HG02852 (cell line): ENCODE results near the gene PLXNA3.

ENCODE experiments used
- ATAC-seq: cut with Tn5 transposase; IDR thresholded peaks from one replicate; pipeline ENCODE4 v1.9.1; 2021; ENCODE audit warnings: mild to moderate bottlenecking, moderate library complexity; ENCODE audit not compliant: unreplicated experiment

The PLXNA3 gene

DNA sequence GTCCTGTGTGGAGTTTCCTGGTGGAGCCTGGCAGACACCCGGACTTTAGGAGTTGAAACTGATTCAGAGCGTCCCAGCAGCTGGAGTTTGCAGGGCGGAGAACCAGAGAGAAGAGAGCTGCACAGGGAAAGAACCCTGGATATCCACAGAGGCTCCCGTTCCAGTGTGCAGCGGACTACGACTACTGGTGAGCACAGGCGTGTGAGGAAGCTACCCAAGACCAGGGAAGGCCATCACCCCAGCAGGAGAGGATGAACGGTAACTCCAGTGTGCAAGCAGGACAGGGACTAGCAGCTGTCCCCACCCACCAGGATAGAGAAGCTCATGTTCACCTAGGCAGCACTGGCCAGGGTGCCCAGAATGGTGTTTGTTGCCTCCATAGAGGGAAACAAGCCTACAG lies 18.7 kb downstream of the PLXNA3 start:
- ATAC-seq: no peak

DNA sequence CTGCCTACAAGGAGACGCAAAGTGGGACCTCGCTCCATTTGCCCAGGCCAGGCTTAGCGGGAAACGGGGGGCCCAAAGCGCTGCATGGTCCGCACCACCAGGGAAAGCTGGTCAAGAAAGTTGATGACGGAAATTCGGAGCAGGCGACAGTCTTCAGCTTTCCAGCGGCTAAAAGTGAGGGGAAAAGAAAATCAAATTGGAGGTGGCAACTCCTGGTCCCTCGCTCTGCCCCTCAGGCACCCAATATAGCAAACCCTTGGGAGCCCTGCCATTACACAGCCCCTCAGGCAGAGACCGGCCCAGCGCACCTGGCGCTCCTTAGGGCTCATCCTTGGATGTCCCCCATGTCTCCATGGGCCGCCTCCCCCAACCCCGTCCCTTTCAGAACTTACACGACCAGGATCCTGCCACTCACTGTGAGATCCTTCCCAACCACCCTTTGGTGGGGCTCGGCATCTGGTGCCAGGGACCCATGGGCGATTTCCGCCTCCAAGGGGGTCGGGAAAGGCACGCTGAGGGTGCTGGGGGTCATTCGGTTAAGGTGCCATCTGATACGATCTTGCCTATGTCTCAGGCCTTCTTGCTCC lies 19.9 kb downstream of the PLXNA3 start:
- no peak for ATAC-seq

DNA sequence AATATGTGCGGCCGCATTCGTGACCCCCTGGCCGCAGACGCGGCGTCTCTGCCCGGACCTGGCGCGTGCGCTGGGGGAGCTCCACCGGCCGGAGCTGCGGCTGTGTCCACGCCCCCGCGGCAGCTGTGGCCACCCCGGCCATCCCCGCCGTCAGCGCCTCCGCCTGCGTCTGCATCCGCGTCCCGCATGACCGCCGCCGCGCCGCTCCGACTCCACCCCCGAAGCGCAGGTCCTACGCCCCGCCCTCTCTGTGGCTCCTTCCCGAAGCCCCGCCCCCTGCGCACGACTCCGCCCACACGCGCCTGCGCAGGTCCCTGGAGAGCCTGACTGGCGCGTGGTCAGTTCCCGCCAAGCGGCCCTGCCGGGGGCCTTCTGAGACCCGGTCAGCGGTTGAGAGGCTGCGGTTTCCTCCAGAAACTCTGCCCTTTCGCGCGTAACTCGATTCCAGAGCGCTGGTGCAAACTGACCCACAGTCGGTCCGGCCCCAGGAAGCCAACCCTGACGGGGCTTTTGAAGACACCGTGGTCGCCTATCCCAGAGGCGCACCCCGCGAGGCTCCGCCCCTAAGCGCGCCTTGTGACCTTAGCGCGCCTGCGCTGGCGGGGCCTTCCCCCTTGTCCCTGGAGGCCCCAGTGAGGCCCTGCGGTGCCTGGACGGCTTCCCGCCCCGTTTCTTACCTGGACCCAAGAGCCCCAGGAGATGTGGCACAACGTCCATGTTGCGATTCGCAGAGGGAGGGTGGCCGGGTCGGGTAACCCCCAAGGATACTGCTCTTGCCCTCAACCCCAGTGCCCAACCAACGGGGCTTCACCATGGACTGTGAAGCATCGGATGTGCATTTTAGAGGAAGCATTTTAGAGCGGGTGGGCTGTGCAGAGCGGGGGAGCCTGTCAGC lies 20.9 kb downstream of the PLXNA3 start, which contains the start of gene LAGE3:
LAGE3 (minus strand) TSS at position 554 of the 895 bp plus-strand sequence; CDS start at position 188, 366 bp downstream.
- ATAC-seq: peak; percentile 76

DNA sequence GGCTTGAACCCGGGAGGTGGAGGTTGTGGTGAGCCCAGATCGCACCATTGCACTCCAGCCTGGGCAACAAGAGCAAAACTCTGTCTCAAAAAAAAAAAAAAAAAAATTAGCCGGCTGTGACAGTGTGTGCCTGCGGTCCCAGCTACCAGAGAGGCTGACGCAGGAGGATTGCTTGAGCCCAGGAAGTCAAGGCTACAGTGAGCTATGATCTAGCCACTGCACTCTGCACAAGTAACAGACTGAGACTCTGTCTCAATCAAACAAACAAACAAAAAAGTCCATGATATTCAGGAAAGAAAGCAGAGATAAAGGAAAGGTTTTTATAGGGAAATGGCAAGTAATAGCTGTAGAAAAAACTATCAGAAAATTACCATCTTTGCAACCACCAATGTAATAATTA lies 23.1 kb downstream of the PLXNA3 start:
- ATAC-seq: no peak

DNA sequence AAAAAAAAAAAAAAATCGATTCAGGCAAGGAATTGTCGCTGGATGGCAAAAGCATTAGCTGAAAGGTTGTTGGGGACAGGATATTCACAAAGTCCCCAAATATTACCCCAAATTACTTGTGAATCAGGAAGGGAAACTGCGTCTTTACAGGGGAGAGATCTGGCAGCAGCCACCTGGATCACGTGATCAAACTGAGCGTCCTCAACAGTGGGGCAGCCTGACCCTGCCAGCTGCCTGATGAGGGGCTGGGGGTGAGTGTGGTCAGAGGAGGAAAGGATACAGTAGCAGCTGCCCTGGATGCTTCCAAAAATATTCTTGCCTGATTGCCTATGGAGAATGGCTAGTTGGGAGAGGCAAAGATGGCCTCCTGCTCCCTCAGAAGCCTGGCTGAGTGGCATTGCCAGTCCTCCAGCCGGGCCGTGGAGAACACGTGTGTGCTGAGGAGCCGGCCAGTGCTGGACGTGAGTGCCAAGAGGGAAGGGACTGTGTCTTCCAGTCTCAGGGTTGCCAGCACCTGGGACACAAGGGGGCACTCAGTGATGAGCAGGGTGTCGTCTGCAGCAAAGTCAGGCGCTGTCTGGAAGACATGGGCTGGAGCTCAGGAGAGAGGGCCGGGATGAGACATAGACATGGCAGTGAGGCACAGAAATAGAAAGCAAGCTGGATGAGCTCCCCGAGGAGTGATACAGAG lies 24.0 kb downstream of the PLXNA3 start:
- ATAC-seq: no peak

DNA sequence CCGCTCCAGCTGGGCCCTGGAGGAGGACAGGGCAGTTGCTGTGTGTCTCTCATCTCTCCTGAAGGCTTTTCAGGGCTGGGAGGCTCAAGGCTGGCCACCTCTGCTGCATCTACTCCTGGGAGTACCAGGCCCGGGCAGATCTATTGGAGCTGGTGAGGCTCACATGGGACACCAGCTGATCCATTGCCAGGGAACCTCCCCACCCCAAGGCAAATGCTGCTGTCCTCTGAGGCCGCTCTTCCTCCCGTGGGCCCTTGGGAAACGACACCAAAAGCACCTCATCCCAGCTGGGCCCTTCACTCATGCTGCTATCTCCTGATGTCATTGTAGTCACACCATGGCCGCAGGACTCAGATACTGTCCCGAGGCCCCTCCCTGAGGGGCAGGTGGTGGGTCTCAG lies 24.7 kb downstream of the PLXNA3 start:
- ATAC-seq: no peak

DNA sequence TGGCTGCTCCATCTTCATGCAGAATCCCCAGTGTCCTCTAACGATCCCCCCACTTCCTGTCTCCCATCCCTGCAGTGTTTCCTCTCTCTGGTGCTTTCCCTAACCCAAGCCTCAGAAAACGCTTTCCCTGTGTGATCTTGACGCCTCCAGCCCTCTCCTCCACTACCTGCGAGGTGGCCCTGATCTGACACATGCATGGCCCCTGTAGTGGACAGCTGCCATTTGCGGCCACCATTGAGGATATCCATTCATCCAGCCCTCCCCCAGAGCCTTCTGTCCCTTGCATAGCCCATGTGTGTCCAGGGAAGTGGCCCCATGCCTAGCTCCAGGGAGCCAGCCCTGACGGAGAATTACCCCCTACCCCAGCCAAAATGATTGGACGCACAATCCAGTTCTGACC lies 25.2 kb downstream of the PLXNA3 start:
- ATAC-seq: no peak

DNA sequence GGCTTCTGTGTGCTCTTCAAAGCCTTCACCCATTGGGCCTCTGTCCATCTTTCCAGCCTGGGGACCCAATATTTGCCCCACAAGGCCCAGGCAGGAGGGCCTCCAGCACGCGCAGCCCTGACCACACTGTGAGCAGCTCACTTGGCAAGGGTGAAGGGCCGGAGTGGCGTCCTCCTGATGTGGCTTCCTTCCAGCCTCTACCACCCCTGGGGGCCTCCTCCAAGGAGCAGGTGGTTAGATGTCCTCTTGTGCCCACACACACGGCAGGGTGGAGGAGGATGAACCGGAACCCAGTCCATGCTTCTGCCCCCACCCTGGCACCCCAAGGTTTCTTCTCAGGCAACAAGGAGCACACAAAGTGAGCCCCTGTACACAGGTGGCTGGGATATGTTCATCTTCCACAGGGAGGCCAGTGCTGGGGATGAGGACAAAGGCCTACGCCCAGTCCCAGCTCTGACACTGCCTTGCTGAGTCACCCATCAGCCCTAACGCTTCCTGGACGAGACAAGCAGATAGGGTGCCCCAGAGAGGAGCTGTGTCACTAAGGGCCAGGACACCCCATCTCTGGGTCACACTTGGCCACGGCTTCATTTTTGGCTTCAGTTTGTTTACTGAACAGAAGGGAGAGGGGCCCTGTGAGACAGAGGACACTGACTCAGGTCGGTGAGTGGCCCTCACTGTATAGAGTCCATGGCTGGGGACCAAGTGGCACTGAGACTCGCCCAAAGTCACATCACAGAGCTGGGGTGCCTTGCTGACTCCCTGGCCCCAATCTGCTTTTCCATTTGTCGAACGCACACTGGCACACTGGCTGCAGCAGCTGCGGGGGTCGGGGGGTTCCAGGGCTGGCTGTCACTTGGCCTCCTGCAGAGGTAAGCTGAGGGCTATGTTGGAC lies 26.4 kb downstream of the PLXNA3 start:
- no peak for ATAC-seq

DNA sequence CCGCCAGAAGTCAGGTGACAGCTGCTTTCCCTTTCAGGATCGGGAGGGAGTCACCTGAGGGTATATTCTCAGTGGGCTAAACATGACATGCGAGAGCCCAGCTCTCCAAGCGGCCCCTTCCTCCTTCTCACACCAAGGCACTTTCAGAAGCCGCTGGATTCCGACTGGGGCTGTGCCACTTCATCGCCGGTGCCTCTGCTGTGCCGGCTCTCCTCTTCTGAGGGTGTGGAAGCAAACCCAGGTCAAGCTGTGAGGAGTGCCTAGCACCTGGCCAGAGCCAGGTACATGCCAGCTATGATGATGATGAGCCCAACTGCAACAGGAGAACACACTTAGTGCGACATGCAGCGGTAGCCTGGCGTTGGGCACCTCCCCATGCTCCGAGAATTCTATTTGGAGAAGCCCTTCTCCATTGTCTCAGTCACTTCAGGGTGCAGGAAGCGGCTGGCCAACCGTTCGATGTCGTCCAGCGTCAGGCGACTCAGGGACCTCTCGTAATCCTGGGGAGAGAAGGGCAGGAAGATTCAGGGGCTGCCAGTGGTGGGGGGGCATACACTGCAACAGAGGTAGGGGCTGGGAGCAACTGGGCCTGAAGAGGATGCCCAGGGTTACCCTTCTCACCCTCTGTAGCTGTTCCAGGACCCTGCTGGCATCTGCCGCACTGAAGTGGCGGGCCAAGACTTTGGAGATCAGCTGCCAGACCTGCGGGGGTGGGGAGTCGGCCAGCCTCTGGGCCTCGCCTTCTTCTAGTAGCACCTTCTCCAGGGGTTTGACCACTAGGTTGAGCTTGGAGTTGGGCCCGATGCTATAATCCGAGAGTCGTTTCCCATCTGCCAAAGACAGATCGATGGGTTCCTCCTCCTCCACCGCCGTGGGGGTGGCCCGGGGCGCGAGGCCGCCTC lies 27.3 kb downstream of the PLXNA3 start:
- no peak for ATAC-seq

DNA sequence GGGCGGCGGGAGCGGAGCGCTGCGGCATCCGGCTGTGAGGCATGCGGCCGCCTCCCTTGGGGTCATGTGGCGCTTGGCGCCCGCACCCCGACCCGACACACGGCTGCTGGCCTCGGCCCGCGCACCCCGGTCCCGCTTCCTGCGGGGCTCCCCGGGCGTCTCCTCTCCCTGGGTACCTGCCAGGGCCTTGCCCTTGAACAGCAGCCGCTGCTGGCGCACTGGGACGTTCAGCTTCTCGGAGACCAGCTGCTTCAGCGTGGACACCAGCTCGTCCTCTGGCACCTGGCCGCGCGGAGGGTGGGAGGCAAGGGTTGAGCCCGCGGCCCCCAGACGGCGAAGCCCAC lies 27.9 kb downstream of the PLXNA3 start:
- ATAC-seq: no peak

DNA sequence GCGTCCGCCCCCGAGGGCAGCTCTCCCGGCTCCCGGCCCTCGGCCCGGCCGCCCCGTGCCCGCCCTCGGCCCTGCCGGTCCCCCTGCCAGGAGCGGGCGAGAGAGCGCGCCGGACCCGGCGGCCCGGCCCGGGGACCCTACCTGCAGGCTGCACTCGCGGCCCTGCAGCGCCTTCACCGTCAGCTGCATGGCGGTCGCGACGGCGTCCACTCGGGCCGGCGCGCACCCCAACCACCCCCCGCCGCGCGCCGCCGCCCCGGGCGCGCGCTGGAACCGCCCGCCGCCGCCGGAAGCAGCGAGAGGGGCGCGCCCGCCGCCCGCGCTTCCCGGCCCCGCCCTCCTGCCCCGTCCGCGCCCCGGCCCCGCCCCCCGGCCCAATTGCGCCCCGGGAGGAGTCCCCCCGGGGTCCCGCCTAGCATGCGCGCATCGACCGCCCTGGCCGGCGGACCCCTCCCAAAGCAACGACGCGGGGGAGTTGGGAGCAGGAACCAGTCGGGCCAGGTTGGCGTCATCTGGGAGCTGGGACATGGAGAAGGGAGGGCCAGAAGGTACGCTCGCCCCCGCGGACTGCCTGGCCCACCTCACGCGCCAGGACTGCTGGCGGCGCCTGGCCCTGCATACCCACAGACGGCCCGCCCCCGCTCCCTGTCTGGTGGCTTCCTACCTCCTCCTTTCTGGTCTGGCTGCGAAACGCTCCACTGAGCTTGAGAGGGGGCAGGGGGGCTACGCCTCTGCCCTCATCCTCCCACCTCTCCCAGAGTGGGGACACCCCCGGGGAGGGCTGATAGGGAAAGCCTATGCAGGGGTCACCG lies 28.5 kb downstream of the PLXNA3 start, which contains the start of gene UBL4A:
UBL4A (minus strand) TSS at position 220 of the 812 bp plus-strand sequence; CDS start at position 189, 31 bp downstream.
- ATAC-seq: no peak

DNA sequence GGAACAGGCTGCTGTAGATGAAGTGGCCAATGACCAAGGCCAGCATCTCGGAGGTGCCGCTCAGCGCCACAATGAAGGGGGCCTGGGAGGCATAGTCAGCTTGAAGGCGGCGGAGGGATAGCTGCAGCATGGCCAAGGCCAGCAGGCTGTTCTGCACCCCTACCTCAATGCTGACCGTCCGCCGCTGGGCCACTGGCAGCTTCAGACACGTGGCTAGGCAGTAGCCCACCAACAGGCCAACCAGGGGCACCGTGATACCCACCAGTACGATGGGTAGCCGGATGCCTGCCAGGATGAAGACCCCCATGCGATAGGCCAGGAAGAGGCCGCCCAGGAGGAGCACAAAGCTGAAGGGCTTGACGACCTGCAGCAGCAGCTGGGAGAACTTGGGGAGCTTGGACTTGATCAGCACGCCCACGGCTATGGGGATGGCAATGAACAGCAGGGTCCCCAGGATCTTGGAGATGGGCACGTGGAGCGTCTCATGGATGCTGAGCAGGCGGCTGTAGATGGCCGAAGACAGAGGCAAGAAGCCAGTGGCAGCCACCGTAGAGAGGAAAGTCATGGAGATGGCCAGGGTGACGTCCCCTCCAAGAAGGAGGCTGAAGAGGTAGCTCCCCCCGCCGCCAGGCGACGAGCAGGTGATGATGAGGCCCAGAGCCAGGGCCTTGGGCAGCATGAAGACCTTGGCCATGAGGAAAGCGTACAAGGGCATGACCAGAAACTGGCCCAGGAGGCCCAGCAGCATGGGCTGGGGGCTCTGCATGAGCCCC lies 29.6 kb downstream of the PLXNA3 start:
- no peak for ATAC-seq

DNA sequence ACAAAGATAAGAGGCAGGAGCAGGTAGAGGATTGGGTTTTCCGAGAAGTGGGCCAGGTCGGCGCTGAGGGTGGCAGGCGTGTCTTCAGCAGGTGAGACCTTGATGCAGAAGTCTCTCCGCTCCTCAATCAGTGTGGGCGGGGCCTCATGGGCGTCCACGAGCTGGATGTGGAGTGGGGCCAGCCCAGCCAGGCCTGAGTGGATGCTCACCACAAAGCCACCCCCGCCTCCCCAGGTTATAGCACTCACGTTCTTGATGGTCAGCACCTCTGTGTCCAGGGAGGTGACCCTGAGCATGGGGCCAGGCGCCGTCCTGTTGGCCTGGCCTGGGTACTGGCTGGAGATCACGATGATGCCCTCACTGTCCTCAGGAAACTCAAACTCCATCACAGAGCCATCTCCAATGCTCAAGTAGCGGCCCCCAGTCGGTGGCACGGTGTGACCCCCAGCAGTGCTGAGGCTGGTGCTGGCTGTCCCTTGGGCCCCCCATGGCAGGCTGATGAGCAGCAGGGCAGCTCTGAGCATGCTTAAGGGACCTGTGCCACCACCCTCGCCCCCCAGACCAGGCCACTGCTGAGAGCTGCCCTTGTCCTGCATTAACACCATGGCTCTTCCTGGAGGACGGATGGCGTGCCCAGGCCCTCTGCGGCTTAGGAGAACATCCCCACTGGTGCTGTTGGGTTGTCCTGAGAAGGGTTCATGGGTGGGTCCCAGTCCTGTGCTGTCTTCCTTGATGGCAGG lies 30.4 kb downstream of the PLXNA3 start:
- ATAC-seq: no peak

DNA sequence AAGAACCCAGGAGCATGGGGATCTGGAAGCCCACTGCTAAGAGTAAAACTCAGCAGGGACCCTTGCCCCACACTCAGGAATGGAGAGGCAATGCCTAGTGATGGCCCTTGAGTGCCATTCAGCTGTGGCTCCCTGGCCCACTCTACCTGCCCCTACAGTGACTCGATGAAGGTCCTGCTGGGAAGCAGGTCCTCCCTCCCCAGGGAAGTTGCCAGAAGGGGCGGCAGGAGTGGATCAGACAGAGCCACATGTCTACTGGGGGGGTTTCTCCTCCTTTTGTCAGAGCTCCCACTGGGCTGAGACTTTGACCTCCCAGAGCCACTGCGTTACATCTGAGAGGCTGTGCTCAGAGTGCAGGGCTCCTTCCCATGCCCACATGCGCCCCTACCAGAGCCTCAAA lies 31.1 kb downstream of the PLXNA3 start:
- no peak for ATAC-seq

DNA sequence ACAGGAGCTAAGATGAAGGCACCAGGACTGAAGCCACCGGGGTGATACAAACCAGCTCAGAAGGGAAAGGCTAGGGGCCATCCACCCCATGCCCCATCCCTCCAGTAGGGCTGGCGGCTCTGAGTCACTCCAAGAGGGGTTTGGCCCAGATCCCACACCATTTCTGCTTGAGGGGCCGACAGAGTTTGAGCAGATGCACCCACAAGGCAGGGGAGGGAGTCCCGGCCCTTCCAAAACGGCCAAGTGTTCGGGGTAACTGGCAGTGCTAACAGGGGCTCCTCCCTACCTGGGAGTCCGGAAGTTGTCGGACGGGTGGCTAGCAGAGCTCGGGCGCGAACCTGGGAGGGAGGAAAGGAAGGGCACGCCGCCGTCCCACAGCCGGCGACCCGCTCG lies 31.9 kb downstream of the PLXNA3 start:
- peak; percentile 30 for ATAC-seq

DNA sequence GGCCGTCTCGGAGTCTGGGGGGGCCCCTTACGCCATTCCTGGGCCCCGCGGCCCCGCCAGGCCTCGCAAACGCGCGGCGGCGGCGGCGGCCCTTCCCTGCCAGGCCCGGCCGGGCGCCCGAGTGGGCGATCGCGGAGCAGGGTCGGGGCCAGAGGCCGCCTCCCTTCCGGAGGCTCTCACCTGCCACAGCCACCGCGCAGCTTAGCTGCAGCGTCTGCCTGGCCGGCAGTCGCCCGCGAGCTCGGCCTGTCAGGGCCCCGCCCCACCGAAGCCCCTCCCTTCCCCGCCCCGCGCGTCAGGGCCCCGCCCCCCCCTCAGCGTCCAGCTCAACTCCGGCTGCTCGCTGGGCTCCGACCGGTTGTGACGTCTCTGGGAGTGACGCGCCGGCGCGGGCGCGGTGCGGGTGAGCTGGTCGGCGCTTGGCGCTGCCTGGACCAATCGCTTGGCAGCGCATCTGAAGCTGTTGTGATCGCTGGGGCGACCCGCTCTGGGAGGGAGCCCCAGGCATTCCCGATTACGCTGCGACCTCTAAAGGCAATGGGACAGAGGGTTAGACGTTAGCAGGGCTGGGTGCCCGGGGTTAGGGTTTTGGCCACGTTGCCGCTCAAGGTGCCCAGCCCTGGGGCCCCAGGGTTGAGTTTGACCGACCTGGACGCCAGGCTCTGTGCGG lies 32.5 kb downstream of the PLXNA3 start, which contains the start of gene SLC10A3:
SLC10A3 (minus strand) TSS at position 216 of the 670 bp plus-strand sequence. CDS start 1,689 bp downstream, outside the sequence.
- peak; percentile 67 for ATAC-seq

DNA sequence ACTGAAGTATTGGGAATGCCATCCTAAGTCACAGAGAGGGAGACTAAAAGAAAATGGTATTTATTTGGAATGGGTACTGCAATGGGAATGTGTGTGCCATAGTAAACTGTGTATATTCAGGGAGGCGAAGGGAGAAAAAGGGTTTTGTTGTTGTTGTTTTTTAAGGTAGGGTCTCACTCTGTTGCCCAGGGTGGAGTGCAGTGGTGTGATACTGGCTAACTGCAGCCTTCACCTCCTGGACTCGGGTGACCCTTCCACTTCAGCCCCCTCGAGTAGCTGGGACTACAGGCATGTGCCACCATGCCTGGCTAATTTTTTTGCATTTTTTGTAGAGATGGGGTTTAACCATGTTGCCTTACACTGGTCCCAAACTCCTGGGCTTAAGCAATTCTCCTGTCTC lies 36.6 kb downstream of the PLXNA3 start:
- ATAC-seq: no peak
